ENCODE data around the gene DGKD.

DNA sequence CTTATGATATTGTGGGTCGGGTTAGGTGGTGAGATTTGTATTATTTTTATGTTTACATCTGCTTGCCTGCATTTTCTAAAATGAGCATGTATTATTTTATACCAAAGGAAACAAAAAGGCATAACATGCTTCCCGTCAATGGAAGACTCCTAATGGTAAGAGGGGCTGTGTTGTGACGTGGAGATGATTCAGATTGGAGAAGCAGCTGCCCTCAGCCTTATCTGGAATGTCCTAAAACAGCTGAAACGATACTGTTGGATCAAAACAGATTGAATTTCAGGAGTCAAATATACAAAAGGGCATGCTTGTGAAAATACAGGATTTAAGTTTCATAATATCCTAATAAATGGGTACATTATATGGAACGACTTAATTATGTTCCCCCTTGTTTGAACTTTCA, 19.0 kb downstream of the DGKD start:
- TF ChIP-seq TAF1 (IDR thresholded peaks at IDR 0.05; ENCODE audit: low read depth, low read length) (no peak), POLR2AphosphoS5 (IDR thresholded peaks at IDR 0.05; ENCODE audit: low read depth, low read length) (no peak), POLR2A (IDR thresholded peaks at IDR 0.05; ENCODE audit: low read depth, low read length) (no peak)

Measured in GM12891 (cell line).